T-helper 2 cell treated with Interferon-gamma antibody and Interleukin-4, amounts not matched to agents 100 ng/mL and 5 ng/mL, for 36 hours (primary cell): Measurements from ENCODE around the gene AXL. TPM values are rescaled to one million over a fixed set of nuclear protein-coding genes. Genes with fewer than 3 reads are reported as not detected.
"Not testable (repeated sequence)": the region's sequence is repeated elsewhere in the genome, so short reads cannot be mapped to it uniquely, and the experiment has no call there.

ENCODE experiments used
- intact Hi-C: fragments of 100-400 bp; cut with micrococcal nuclease; formaldehyde crosslinking; loops from one replicate; pipeline ENCODE4 v1.15.1; 2023
- total RNA-seq: library from RNA; stranded (reverse); gene quantifications from 2 replicates; pipeline ENCODE4 v1.2.3, GENCODE V29; 2022

AXL gene
- total RNA-seq, 1 donor from 2014 or later: not detected

- intact Hi-C loops: no loop called here
These were observed 12.6 kb upstream of the AXL start for GRCh38 chr19:41206456-41206855.

- intact Hi-C loops: no loop called here
These were observed 11.9 kb upstream of the AXL start for GRCh38 chr19:41206926-41207750.

- intact Hi-C loops: no loop called here
These were observed 4.9 kb upstream of the AXL start for GRCh38 chr19:41214161-41214560.

- intact Hi-C loops: no loop called here
These were observed 1.3 kb upstream of the AXL start for GRCh38 chr19:41217741-41218140.

- intact Hi-C loops: no loop called here
These were observed 791 bp upstream of the AXL start for GRCh38 chr19:41218249-41218614.

- intact Hi-C loops: no loop called here
These were observed 1.0 kb downstream of the AXL start for GRCh38 chr19:41219924-41220567.

- intact Hi-C loops: no loop called here
These were observed 1.8 kb downstream of the AXL start for GRCh38 chr19:41220811-41221210.

GRCh38 chr19:41221514-41222205 lies 2.6 kb downstream of the AXL start:
- intact Hi-C loops: no loop called here

- intact Hi-C loops: no loop called here
These were observed 3.2 kb downstream of the AXL start for GRCh38 chr19:41222240-41222639.

GRCh38 chr19:41223431-41224234 lies 4.6 kb downstream of the AXL start:
- intact Hi-C loops: no loop called here

- intact Hi-C loops: no loop called here
These were observed 5.6 kb downstream of the AXL start for GRCh38 chr19:41224632-41225031.

GRCh38 chr19:41225238-41226052 lies 6.4 kb downstream of the AXL start:
- intact Hi-C loops: no loop called here

GRCh38 chr19:41226053-41226873 lies 7.2 kb downstream of the AXL start:
- intact Hi-C loops: no loop called here

- intact Hi-C loops: no loop called here
These were observed 7.9 kb downstream of the AXL start for GRCh38 chr19:41226874-41227390.

GRCh38 chr19:41228486-41228885 lies 9.5 kb downstream of the AXL start:
- intact Hi-C loops: no loop called here

GRCh38 chr19:41229338-41229737 lies 10.3 kb downstream of the AXL start:
- intact Hi-C loops: not testable (repeated sequence)

- intact Hi-C loops: no loop called here
These were observed 11.2 kb downstream of the AXL start for GRCh38 chr19:41230067-41230857.

GRCh38 chr19:41232686-41233085 lies 13.7 kb downstream of the AXL start:
- intact Hi-C loops: no loop called here

GRCh38 chr19:41233748-41234240 lies 14.8 kb downstream of the AXL start:
- intact Hi-C loops: no loop called here
